Natural killer cell (primary cell): ENCODE data around the gene CD68. TPM values are rescaled to one million over a fixed set of nuclear protein-coding genes. Genes with fewer than 3 reads are reported as not detected.
A peak's percentile ranks its signal among the peaks of the same experiment; 100 is the strongest.

Experiments
- ATAC-seq, 3 donors: fragments of 150-1000 bp in 2 of 3; fragments of 200-7000 bp in 1 of 3; cut with Tn5 transposase; 1 replicate in 1 of 3; 2 replicates in 2 of 3; pipeline ENCODE4 v1.10.0; 2021; ENCODE audit warnings: mild to moderate bottlenecking in 2 of 3, moderate library complexity in 2 of 3
- DNase-seq, 2 donors: peaks; one replicate each; pipeline versions ENCODE4 v3.0.0 to v3.0.0-alpha.2; 2013 to 2021; ENCODE audit warnings: mixed read lengths in 1 of 2
- H3K27ac ChIP-seq: one replicate; pipeline ENCODE4 v1.5.1; 2013; ENCODE audit warnings: mild to moderate bottlenecking, low read length
- H3K27me3 ChIP-seq: one replicate; pipeline ENCODE4 v1.6.1; 2013; ENCODE audit warnings: low read length; ENCODE audit not compliant: control insufficient read depth, insufficient read depth
- H3K36me3 ChIP-seq: one replicate; pipeline ENCODE4 v1.6.1; 2013; ENCODE audit warnings: low read length; ENCODE audit not compliant: control insufficient read depth, insufficient read depth
- H3K4me1 ChIP-seq: one replicate; pipeline ENCODE4 v1.6.1; 2013; ENCODE audit warnings: low read length; ENCODE audit not compliant: control insufficient read depth, insufficient read depth
- H3K4me3 ChIP-seq: one replicate; pipeline ENCODE4 v1.5.1; 2013; ENCODE audit warnings: low read length
- H3K9me3 ChIP-seq: one replicate; pipeline ENCODE4 v1.6.1; 2013; ENCODE audit warnings: low read length; ENCODE audit not compliant: control insufficient read depth, insufficient read depth
- H3K27ac Mint-ChIP-seq, 2 donors: one replicate each; pipeline ENCODE4 v1.8.0; 2022; ENCODE audit warnings: mild to moderate bottlenecking in 2 of 2, mixed read lengths in 2 of 2, moderate library complexity in 1 of 2
- H3K27me3 Mint-ChIP-seq, 2 donors: one replicate each; pipeline ENCODE4 v1.8.0; 2022; ENCODE audit warnings: low read depth in 2 of 2, mixed read lengths in 2 of 2
- H3K36me3 Mint-ChIP-seq: one replicate; pipeline ENCODE4 v1.8.0; 2022; ENCODE audit warnings: mixed read lengths
- H3K4me1 Mint-ChIP-seq, 2 donors: one replicate each; pipeline ENCODE4 v1.8.0; 2022; ENCODE audit warnings: mixed read lengths in 2 of 2
- H3K4me3 Mint-ChIP-seq: one replicate; pipeline ENCODE4 v1.8.0; 2022; ENCODE audit warnings: mild to moderate bottlenecking, moderate library complexity, mixed read lengths
- H3K9me3 Mint-ChIP-seq, 2 donors: one replicate each; pipeline ENCODE4 v1.8.0; 2022; ENCODE audit warnings: mixed read lengths in 2 of 2
- CTCF ChIP-seq: fragments of 200-600 bp; IDR thresholded peaks from one replicate; pipeline ENCODE4 v1.8.0; 2022; ENCODE audit warnings: antibody characterized with exemption
- WGBS: methylation state at CpG from one replicate; pipeline ENCODE4 v1.1.7; 2013; ENCODE audit warnings: missing lambda C conversion rate; ENCODE audit not compliant: insufficient coverage; 5-methylcytosine and 5-hydroxymethylcytosine counted together
- intact Hi-C: fragments of 100-400 bp; cut with micrococcal nuclease; formaldehyde crosslinking; loops from one replicate; pipeline ENCODE4 v1.14.2; 2022
- total RNA-seq, 4 donors: library from RNA; stranded (reverse); fragments of 120-200 nt in 1 of 4; gene quantifications; one replicate each; pipeline versions ENCODE4 v1.2.3 to v1.2.4, GENCODE V29; 2013 to 2022

The CD68 gene
- total RNA-seq, 3 donors from 2014 or later (not counting 1 experiment from before 2014, with no cell fraction given): 1.4 to 24.7 (median 13.0) TPM

GRCh38 chr17:7579834-7580603 lies 581 bp downstream of the CD68 start:
- 53% methylated on average over 12 of the region's 12 CpGs for WGBS
- H3K4me3 ChIP-seq: peak overlapping the region; percentile 0
- H3K4me1 ChIP-seq: peaks cover 75% of the 10 kb centered on the region
- intact Hi-C loops: no loop called here
- Mint-ChIP-seq H3K36me3 (peaks cover 15% of the 10 kb centered on the region), H3K4me3 (peak overlapping the region; percentile 69), H3K27me3 (no peaks in the 10 kb centered on the region), H3K9me3 (no peaks in the 10 kb centered on the region), H3K4me1 (peaks cover 52 to 65% of the 10 kb centered on the region in 2 donors), H3K27ac (peak overlapping the region; percentile 93 to 98)
- no peaks in the 10 kb centered on the region for H3K27me3 ChIP-seq
- DNase-seq (peak in 1 of 2 donors; percentile 36), ATAC-seq (peak in 1 of 3 donors; percentile 4)
- TF ChIP-seq CTCF: no peak
- no peaks in the 10 kb centered on the region for H3K9me3 ChIP-seq
- H3K27ac ChIP-seq: peak overlapping the region; percentile 71
- H3K36me3 ChIP-seq: peaks cover 39% of the 10 kb centered on the region

GRCh38 chr17:7580604-7581575 lies 1.5 kb downstream of the CD68 start:
- DNase-seq (no peak), ATAC-seq (no peak)
- Mint-ChIP-seq H3K27me3 (no peaks in the 10 kb centered on the region), H3K4me1 (peaks cover 51 to 58% of the 10 kb centered on the region in 2 donors), H3K36me3 (peaks cover 15% of the 10 kb centered on the region), H3K27ac (peak overlapping the region; percentile 93 to 98), H3K9me3 (no peaks in the 10 kb centered on the region), H3K4me3 (peak overlapping the region; percentile 59)
- 87% methylated on average over 23 of the region's 23 CpGs for WGBS
- Histone ChIP-seq H3K36me3 (peaks cover 31% of the 10 kb centered on the region), H3K27me3 (no peaks in the 10 kb centered on the region), H3K27ac (peak overlapping the region; percentile 71), H3K4me1 (peaks cover 67% of the 10 kb centered on the region), H3K4me3 (peak overlapping the region; percentile 0), H3K9me3 (no peaks in the 10 kb centered on the region)
- intact Hi-C loops: no loop called here
- TF ChIP-seq CTCF: no peak

GRCh38 chr17:7582396-7583252 lies 3.2 kb downstream of the CD68 start:
- no peaks in the 10 kb centered on the region for H3K9me3 ChIP-seq
- Mint-ChIP-seq H3K4me3 (peak overlapping the region; percentile 40), H3K27ac (peak overlapping the region; percentile 98 to 99), H3K9me3 (no peaks in the 10 kb centered on the region), H3K4me1 (peaks cover 38 to 55% of the 10 kb centered on the region in 2 donors), H3K27me3 (no peaks in the 10 kb centered on the region), H3K36me3 (peaks cover under 1% of the 10 kb centered on the region)
- 91% methylated on average over 36 of the region's 36 CpGs for WGBS
- TF ChIP-seq CTCF: no peak
- H3K4me3 ChIP-seq: peak overlapping the region; percentile 69
- H3K27me3 ChIP-seq: no peaks in the 10 kb centered on the region
- ATAC-seq (no peak), DNase-seq (no peak)
- H3K27ac ChIP-seq: peak overlapping the region; percentile 88
- peaks cover 18% of the 10 kb centered on the region for H3K36me3 ChIP-seq
- intact Hi-C loops: loop anchor here (1.0 kb wide), 1 partner anchor 9 kb away; no protein-coding TSS in a partner anchor
- H3K4me1 ChIP-seq: peaks cover 65% of the 10 kb centered on the region
